HG03097 (cell line): ENCODE data around the gene RGS11.

Experiments used
- ATAC-seq: cut with Tn5 transposase; IDR thresholded peaks from one replicate; pipeline ENCODE4 v1.9.1; 2021; ENCODE audit not compliant: unreplicated experiment, low FRiP score

Gene RGS11

DNA sequence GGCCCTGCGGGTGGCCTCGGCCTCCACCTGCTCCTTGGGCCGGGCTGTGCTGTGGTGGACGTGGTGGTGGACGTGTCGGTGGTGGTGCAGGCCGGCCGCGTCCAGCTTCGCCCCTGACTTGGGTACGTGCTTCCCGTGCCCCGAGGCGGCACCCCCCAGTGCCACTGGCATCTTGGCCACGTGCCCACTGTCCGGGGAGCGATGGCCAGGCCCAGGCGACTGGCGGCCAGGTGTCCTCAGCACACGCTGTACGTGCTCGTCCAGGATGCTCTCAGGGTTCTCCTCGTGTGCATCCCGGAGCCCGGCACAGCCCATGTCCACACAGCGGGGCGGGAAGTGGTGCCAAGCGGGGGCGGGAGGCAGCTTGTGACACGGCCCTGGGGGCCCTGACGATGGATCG, 22.1 kb upstream of the RGS11 start:
- no peak for ATAC-seq

DNA sequence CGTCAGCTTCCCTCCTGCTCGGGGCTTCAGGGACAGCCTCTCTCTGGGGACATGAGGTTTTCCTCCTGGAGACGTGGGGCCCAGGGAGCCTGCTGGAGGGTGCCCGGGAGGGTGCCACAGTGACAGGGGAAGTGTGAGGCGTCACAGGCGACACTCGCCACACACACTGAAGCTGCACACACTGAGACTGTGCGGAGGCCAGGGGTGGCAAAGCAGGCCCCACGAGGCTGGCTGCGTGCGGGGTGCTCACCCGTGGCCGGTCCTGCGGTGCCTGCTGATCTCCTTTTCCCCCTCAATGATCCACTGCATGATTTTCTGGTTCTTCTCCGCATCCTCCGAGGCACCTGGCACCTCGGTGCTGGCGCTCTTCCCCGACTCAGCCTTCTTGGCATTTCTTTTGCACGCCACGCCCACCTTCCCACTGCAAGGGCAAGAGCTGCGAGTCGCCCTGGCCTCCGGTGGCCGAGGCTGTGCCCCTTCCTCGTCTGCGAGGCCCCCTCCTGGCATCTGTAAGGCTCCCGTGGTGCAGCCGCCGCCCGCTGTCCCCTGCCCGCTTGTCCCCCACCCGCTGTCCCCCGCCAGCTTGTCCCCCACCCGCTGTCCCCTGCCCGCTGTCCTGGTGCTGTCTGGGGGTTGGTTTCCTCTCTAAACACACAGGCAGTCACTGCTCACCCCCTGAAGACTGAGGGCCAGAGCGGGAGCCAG, 21.2 kb upstream of the RGS11 start:
- no peak for ATAC-seq

DNA sequence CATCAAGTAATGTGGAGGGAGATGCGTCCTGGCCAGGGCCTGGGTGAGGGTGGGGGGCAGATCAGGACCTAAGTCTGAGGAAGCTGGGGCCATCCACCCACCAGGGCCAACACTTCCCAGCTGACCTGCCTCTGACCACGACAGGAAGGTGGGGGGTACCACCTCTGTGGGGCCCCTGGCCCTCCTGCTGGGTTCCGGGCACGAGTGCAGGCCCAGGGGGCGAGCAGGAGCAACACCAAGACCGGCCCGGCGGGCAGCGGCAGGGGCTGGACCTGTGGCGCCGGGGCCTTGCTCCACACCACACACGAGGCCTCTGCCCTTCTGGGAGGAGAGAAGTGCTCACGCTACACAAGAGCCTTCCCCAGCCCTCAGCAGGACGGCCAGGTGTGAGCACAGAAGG, 20.5 kb upstream of the RGS11 start:
- ATAC-seq, result no peak

DNA sequence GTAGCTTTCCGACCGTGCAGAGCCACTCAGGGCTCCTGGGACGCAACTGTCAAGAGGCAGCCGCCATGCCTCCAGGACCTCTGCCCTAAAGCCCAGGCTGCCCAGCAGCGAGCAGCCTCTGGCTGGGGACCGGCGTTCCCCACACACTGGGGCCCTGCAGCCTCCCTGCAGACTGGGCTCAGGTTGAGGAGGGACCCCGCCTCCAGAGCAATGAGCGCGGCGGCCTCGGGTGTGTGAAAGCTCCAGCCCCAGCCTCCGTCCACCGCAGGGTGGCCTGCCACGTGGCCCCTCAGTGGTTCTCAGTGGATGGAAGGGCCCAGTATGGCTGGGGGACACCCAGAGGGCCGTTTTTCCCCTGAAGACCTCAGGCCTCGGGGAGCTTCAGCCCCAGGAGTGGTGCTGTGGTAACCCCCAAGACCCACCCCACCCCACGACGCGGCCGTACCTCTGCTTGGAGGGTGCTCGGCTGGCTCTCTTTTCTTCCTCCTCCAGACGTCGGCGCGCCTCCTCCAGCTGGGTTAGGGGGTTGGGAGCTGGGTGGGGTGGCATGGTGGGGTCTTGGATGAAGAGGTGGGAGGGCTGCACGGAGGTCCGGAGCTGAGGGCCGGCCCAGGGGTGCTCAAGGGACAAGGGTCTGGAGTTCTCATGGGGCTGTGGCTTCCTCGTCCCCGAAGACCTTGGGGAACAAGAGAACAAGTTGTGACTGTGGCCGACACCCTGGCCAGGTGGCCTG, 17.5 kb upstream of the RGS11 start:
- ATAC-seq, result no peak

DNA sequence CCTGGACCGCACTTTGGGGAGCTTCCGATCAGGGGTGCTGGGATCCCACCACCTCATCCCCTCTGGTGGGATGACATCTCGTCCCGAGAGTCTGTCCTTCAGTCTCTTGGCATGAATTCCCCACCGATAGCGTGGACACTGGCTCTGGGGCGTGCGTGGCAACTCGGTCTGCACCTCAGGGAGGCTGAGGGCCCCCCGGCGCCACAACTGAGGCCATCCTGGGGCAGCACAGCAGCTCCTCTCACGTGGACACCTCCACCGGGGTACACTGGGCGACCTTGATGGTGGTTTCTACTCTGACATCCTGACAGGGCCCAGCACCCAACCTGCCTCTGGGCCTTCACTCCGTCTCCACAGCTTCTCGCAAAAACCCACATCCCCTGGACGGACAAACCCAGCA, 15.8 kb upstream of the RGS11 start:
- no peak for ATAC-seq

DNA sequence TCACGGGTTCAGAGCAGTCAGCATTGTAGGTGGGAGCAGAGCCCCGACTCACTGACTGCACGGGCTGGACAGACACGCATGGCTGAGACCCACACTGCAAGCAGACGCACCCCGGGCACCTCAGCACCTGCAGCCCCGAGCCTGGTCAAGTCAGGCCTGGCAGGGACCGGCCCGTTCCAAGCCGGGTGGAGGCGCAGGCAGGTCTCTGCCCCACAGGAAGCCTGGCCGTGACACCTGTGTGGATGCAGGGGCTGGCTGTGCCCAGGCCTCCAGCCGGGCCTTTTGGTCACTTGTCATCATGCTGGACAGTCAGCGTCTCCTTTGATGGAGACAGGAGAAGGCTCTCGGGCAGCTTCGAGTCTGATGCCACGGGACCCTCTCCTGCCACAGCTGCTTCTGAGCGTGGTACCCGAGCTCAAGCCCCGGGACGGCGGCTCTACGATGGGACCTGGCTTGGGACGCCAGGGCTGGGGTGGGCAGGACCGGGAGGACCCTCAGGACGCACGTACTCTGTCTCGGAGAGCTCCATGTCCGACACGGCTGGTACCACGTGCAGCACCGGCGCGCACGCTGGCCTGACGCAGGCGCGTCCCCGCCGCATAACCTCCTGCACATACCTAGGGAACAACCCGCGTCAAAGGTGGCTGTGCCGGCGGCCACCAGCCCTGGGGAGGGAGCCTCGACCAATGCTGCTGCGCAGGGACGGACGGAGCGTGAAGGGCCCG, 15.1 kb upstream of the RGS11 start:
- no peak for ATAC-seq

DNA sequence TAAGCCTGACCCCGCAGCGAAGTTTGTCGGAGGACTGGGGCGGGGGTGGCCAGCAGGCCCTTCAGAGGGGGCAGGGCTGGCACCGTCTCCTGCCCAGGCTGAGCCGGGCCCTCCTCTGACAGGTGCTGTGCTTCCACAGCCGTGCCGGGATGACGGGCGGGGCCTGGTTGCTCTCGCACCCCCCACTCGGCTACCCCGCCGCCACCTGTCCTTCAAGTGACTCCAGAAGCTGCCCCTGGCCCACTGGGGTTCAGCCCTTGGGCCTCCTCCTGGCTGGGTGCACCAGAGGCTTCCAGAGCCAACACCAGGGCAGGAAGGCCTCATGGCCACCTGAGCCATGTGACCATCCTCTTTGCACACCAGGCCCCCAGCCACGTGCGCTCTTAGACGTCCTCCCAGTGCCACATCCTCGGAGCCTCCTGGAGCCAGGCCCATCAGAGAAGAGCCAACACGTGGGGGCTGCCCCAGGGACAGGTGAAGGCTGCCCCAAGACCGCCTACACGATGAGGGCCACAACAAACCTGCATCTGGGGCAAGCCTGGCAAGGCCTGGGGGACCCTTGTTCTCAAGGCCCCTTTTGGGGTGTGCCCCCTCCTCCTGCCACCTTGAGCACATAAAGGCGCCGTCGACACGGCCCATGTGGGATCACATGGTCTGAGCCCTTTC, 14.4 kb upstream of the RGS11 start:
- ATAC-seq, result no peak

DNA sequence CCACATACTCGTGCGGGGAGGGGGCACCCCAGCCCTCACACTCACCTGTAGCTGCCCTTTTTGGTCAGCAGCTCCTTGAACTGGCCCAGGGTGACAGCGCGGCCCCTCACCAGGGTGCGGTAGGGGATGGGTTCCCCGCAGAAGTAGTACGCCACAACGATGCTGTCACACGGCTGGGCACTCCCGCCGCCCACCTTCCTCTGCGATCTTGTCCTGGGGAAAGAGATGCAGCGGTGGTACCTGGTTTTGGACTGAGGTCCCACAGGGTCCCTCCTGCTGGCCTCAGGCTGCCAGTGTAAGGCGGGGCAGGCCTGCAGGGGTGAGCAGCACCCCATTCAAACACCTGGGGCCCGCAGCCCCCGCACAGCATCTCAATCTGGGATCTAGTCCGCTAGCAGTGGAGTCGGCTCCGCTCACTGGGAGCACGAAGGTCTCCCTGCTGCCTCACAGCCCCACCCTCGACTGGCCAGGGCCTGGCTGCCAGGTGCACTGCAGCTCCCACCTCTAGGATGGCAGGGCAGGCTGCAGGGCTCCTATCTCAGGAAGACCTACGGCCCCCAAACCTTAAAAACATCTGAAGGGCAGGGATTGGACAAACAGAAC, 13.8 kb upstream of the RGS11 start:
- no peak for ATAC-seq

DNA sequence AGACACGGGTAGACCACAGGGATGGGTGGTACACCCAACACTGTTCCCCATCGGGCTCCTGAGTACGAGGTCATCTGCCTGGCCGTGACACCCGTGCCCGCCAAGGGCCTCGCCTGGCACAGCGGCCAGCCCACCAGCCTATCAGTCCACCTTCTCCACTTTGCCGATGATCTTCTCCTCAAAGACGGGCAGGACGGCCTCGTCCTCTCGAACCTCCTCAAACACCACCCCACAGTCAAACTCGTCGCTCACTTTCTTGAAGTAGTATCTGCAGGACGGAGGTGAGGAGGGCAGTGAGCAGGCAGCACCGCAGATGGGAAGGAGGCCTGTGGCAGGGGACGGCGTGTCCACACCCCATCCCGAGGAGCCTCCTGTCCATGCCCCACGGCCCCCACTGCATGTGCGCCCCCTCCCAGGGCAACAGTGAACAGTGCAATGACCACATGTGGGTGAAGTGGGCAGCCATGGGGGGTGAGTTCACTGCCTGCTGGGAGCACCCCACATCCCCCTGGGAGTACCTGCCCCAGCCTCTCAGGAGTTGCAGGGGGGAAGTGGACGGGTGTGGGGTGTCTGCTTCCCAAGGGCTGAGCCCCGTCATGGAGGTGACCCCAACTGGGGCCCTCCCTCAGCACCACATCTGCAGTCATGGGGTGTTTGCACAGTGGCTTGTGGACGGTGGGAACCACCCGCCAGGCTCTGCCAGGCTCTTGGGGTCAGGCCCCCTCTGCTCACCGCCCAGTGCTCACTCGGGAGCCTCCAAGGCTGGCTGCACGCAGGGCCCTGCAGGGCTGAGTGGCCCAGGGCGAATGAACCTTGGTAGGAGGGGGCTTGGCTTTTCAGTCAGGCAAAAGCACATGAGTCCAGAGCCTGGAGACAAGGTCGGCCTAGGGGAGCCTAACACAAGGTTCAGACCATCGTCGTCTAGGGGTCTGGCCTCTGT, 12.5 kb upstream of the RGS11 start:
- no peak for ATAC-seq

DNA sequence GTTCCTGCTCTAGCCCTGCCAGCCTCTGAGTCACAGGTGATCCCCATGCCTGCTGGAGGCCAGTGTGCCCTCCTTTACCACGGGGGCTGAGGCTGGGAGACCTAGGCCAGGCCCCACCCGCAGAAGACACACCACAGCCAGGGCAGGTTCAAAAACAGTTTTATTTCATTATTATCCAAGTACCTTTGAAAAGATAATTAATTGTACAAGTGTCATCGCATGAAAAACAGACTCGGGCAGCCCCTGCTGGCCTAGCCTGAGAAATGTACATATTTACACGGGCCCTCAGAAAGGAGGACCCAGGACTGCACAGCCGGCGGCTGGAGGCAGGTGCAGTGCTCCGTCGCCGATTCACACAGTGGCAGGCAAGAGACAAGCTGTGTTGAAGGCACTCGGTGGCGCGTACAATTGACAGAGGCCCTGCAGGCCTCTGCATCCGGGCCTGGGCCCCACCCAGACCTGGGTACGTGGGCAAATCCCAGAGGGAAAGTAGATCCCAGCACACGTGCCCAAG, 11.6 kb upstream of the RGS11 start:
- ATAC-seq, result no peak

DNA sequence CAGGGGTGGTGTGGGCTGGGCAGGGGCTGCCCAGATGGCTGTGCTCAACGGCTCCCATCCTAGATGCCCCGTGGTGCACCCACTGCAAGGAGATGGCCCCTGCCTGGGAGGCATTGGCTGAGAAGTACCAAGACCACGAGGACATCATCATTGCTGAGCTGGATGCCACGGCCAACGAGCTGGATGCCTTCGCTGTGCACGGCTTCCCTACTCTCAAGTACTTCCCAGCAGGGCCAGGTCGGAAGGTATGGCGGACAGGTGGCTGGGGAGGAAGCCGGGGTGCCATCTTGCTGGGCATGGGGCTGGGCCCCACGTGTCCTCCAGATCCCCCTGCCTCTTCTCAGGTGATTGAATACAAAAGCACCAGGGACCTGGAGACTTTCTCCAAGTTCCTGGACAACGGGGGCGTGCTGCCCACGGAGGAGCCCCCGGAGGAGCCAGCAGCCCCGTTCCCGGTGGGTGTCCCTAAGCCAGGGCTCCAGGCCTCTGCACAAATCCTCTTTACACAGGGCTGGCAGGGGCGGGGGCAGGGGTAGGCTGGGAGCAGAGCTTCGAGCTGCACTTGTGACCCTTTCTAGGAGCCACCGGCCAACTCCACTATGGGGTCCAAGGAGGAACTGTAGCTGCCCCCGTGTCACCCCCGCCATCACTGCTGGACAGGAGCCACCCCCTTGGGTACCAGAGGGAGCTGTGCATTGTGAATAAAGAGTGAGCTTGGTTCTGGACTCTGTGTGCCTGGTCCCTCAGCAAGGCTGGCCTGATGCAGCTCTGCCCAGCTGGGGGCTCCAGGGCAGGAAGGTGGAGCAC, 10.9 kb upstream of the RGS11 start:
- no peak for ATAC-seq

DNA sequence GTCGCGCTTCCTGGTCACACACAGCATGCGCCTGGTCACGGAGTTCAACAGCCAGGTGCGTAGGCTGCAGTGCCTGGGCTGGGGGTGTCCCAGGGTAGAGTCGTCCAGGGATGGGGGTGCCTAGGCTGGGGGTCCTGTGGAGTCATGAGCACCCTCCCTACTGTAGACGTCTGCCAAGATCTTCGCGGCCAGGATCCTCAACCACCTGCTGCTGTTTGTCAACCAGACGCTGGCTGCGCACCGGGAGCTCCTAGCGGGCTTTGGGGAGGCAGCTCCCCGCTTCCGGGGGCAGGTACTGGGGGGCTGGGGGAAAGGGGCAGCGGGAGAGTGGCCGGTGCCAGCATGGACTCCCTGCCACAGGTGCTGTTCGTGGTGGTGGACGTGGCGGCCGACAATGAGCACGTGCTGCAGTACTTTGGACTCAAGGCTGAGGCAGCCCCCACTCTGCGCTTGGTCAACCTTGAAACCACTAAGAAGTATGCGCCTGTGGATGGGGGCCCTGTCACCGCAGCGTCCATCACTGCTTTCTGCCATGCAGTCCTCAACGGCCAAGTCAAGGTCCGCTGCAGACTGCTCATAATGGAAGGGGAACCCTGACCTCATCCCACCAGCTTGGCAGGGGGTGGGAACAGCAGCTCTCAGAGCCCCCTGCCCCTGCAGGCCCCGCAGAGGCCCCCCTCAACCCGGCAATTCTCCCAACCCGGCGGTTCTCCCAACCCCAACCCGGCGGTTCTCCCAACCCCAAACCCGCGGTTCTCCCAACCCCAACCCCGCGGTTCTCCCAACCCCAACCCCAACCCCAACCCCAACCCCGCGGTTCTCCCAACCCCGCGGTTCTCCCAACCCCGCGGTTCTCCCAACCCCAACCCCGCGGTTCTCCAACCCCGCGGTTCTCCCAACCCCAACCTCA, 9.7 kb upstream of the RGS11 start:
- ATAC-seq, result no peak

DNA sequence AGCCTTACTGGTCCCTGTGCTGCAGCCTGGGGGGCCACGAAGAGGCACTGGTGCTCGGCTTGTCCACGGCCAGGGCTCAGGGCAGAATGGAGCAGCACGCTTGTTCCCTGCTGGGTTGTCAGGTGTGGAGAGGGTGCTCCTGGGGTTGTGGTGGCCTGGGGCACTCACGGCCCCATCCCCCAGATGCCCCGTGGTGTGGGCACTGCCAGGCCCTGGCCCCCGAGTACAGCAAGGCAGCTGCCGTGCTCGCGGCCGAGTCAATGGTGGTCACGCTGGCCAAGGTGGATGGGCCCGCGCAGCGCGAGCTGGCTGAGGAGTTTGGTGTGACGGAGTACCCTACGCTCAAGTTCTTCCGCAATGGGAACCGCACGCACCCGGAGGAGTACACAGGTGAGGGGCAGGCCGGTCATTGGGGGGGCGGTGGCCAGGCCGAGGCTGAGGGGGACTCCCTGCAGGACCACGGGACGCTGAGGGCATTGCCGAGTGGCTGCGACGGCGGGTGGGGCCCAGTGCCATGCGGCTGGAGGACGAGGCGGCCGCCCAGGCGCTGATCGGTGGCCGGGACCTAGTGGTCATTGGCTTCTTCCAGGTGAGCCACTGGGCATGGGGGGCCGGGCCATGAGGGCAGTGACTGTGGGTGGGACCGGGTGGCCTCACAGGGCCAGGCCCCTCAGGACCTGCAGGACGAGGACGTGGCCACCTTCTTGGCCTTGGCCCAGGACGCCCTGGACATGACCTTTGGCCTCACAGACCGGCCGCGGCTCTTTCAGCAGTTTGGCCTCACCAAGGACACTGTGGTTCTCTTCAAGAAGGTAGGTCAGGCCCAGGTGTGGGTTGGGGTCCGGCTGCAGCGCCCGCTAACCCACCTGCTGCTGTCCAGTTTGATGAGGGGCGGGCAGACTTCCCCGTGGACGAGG, 8.7 kb upstream of the RGS11 start:
- no peak for ATAC-seq

DNA sequence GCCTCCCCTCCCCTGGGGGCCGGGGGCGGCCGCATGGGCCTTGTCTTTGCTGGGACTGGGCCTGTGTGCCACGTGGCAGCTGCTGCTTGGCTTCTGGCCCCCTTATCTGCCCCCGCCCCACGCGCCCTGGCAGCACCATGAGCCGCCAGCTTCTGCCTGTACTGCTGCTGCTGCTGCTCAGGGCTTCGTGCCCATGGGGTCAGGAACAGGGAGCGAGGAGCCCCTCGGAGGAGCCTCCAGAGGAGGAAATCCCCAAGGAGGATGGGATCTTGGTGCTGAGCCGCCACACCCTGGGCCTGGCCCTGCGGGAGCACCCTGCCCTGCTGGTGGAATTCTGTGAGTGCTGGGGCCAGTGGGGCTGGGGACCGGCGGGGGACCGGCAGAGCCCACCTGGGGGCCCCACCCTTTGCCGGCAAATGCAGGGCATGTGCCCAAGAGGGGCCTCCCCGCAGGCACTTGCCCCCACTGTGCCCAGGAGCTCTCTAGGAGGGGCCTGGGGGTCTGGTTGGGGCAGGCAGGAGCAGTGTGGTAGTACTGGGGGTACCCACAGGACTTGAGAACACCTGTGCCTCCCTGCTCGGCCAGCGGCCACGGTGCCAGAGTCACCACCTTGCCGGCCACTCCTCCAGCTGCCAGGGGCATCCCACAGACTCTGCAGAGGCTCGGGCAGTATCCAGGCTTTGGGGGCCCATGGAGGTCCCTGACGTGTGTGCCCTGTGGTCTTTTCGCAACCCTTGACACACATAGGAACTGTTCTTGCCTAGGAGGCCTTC, 7.5 kb upstream of the RGS11 start, which contains the start of gene PDIA2:
Gene PDIA2, plus strand, starts transcription at position 132 of the 773 bp plus-strand sequence. Its CDS starts 6 bp downstream, at position 138.
- no peak for ATAC-seq

DNA sequence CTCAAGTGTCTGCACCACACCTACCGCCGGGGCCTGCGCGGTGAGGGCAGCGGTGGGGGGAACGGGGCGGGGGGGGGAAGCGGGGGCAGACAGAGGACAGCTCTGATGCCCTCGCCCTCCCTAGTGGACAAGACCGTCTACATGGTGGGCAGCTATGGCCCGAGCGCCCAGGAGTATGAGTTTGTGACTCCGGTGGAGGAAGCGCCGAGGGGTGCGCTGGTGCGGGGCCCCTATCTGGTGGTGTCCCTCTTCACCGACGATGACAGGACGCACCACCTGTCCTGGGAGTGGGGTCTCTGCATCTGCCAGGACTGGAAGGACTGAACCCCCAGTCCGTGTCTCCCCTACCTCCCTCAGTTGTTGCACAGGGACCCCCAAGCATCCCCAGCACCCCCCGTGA, 6.7 kb upstream of the RGS11 start:
- ATAC-seq, result no peak
